PC-3 (cell line): ENCODE results near the gene POLR1E. TPM values are rescaled to one million over a fixed set of nuclear protein-coding genes. Genes with fewer than 3 reads are reported as not detected.
"Not testable (repeated sequence)": the region's sequence is repeated elsewhere in the genome, so short reads cannot be mapped to it uniquely, and the experiment has no call there.

Experiments
- ATAC-seq: fragments of 200-7000 bp; cut with Tn5 transposase; 2 replicates; pipeline ENCODE4 v1.9.1; 2020; ENCODE audit warnings: mild to moderate bottlenecking, moderate library complexity
- BruUV-seq: library from RNA; stranded (reverse); fragments of 400-500 nt; replicated peaks from 2 replicates; lab custom pipeline; 2021; lab: Mats Ljungman, UMichigan
- CTCF ChIA-PET: fragments of 300-600 bp; sonication (Branson Sonifier 250); formaldehyde crosslinking; loops from one replicate; lab custom pipeline; 2022; ENCODE audit warnings: antibody characterized with exemption; lab: Charles Lee
- POLR2A ChIA-PET: fragments of 300-600 bp; sonication (Branson Sonifier 250); formaldehyde crosslinking; loops from one replicate; lab custom pipeline; 2022; ENCODE audit warnings: antibody characterized with exemption; ENCODE audit not compliant: unreplicated experiment; lab: Charles Lee
- DNase-seq: peaks from one replicate; pipeline ENCODE4 v3.0.0-alpha.2; 2015
- H2AFZ ChIP-seq: fragments of 300-600 bp; sonication (generic); 2 replicates; pipeline ENCODE4 v1.6.0; 2016; ENCODE audit warnings: antibody characterized with exemption, low read length
- H3F3A ChIP-seq: fragments of 300-600 bp; sonication (generic); one replicate; pipeline ENCODE4 v1.6.0; 2017; ENCODE audit warnings: antibody characterized with exemption, low read length, control low read depth, mild to moderate bottlenecking; ENCODE audit not compliant: unreplicated experiment
- H3K27ac ChIP-seq: fragments of 300-600 bp; sonication (generic); 2 replicates; pipeline ENCODE4 v1.5.1; 2016; ENCODE audit warnings: mild to moderate bottlenecking, low read length
- H3K27me3 ChIP-seq: fragments of 300-600 bp; sonication (generic); 2 replicates; pipeline ENCODE4 v1.6.1; 2016; ENCODE audit warnings: low read length, mixed read lengths
- H3K36me3 ChIP-seq: fragments of 300-600 bp; sonication (generic); 2 replicates; pipeline ENCODE4 v1.6.1; 2016; ENCODE audit warnings: low read depth, mixed run types, low read length, mixed read lengths
- H3K4me1 ChIP-seq: fragments of 300-600 bp; sonication (generic); 2 replicates; pipeline ENCODE4 v1.5.1; 2016; ENCODE audit warnings: low read length; ENCODE audit not compliant: insufficient read depth
- H3K4me2 ChIP-seq: fragments of 300-600 bp; sonication (generic); 2 replicates; pipeline ENCODE4 v1.6.0; 2016; ENCODE audit warnings: low read length
- H3K4me3 ChIP-seq: fragments of 300-600 bp; sonication (generic); 2 replicates; pipeline ENCODE4 v1.5.1; 2016; ENCODE audit warnings: mild to moderate bottlenecking, low read length, mixed read lengths
- H3K79me2 ChIP-seq: fragments of 300-600 bp; sonication (generic); 2 replicates; pipeline ENCODE4 v1.6.1; 2017; ENCODE audit warnings: low read length, mixed read lengths
- H3K9ac ChIP-seq: fragments of 300-600 bp; sonication (generic); 2 replicates; pipeline ENCODE4 v1.6.0; 2016; ENCODE audit warnings: mild to moderate bottlenecking, low read length
- H3K9me2 ChIP-seq: fragments of 300-600 bp; sonication (generic); replicated peaks from 2 replicates; pipeline ENCODE4 v1.6.1; 2016; ENCODE audit warnings: mixed run types, low read length, mixed read lengths
- H3K9me3 ChIP-seq: fragments of 300-600 bp; sonication (generic); 2 replicates; pipeline ENCODE4 v1.6.1; 2016; ENCODE audit warnings: low read length, mixed read lengths
- H4K20me1 ChIP-seq: fragments of 300-600 bp; sonication (generic); 2 replicates; pipeline ENCODE4 v1.6.1; 2016; ENCODE audit warnings: low read length, mixed read lengths
- EZH2 ChIP-seq: fragments of 300-600 bp; sonication (generic); IDR thresholded peaks from one replicate; pipeline ENCODE4 v1.6.1; 2017; ENCODE audit warnings: antibody characterized with exemption, mild to moderate bottlenecking, low read length; ENCODE audit not compliant: unreplicated experiment
- EZH2phosphoT487 ChIP-seq: fragments of 300-600 bp; sonication (generic); IDR thresholded peaks from 2 replicates; pipeline ENCODE4 v1.6.1; 2018; ENCODE audit warnings: mild to moderate bottlenecking, antibody characterized with exemption, low read length, borderline replicate concordance
- intact Hi-C: fragments of 100-400 bp; cut with micrococcal nuclease; formaldehyde crosslinking; loops from 2 replicates; pipeline ENCODE4 v1.9.0; 2023
- total RNA-seq: library from RNA; depleted of rRNA; stranded (reverse); fragments of >200 nt; gene quantifications from 2 replicates; pipeline ENCODE4 v1.2.3, GENCODE V29; 2014
- TF ChIP-seq, protein P1 (sequence below): fragments of 300-600 bp; sonication (generic); conservative IDR thresholded peaks from 2 replicates; pipeline ENCODE4 v1.5.1; 2017; ENCODE audit warnings: antibody characterized with exemption, low read depth, mild to moderate bottlenecking, low read length

The POLR1E gene
- total RNA-seq, 1 experiment from 2014 or later, result 37.2 TPM

DNA sequence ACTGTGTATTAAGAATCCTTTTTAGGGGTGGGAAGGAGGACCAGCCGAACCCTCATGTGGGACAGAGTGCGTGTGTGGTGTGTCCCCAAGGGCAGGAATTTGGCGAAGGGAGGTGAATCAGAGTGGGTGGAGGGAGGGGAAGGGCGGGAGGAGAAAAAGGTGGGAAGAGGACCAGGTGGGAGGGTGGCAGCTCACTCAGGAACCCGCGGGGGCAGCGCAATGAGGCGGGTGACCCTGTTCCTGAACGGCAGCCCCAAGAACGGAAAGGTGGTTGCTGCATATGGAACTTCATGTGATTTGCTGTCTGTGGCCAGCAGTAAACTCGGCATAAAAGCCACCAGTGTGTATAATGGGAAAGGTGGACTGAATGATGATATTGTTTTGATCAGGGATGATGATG is 8.8 kb upstream of the POLR1E start:
- POLR2A ChIA-PET, result no interaction called here
- no peak overlapping the region for H3K4me3 ChIP-seq

DNA sequence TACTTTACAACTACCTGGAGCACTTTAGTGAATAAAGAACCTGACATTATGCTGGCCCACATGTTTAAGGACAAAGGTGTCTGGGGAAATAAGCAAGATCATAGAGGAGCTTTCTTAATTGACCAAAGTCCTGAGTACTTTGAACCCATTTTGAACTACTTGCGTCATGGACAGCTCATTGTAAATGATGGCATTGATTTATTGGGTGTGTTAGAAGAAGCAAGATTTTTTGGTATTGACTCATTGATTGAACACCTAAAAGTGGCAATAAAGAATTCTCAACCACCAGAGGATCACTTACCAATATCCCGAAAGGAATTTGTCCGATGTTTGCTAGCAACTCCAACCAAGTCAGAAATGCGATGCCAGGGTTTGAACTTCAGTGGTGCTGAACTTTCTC is 8.3 kb upstream of the POLR1E start:
- CTCF ChIA-PET, H3K9ac ChIP-seq, H3K4me3 ChIP-seq, BruUV-seq, H3K27ac ChIP-seq, POLR2A ChIA-PET, H3K36me3 ChIP-seq, H4K20me1 ChIP-seq, H3K27me3 ChIP-seq, H3K4me2 ChIP-seq, H3K79me2 ChIP-seq, H3K9me3 ChIP-seq, intact Hi-C loops, H3K4me1 ChIP-seq, H3F3A ChIP-seq, H3K9me2 ChIP-seq, H2AFZ ChIP-seq, DNase-seq, ATAC-seq: not testable (repeated sequence)

More for the DNA sequence above, 8.8 kb upstream of the POLR1E start:
- Histone ChIP-seq H3K79me2 (no peaks in the 10 kb centered on the region), H3K9me2 (no peaks in the 10 kb centered on the region), H4K20me1 (no peaks in the 10 kb centered on the region), H3K27me3 (no peaks in the 10 kb centered on the region), H3K4me2 (no peak overlapping the region), H2AFZ (no peak overlapping the region), H3K27ac (no peak overlapping the region), H3K36me3 (no peaks in the 10 kb centered on the region), H3K9ac (no peak overlapping the region), H3K4me1 (peaks cover 6% of the 10 kb centered on the region), H3K9me3 (no peaks in the 10 kb centered on the region), H3F3A (no peaks in the 10 kb centered on the region)
- TF ChIP-seq EZH2phosphoT487, result no peak
- TF ChIP-seq, protein P1, sequence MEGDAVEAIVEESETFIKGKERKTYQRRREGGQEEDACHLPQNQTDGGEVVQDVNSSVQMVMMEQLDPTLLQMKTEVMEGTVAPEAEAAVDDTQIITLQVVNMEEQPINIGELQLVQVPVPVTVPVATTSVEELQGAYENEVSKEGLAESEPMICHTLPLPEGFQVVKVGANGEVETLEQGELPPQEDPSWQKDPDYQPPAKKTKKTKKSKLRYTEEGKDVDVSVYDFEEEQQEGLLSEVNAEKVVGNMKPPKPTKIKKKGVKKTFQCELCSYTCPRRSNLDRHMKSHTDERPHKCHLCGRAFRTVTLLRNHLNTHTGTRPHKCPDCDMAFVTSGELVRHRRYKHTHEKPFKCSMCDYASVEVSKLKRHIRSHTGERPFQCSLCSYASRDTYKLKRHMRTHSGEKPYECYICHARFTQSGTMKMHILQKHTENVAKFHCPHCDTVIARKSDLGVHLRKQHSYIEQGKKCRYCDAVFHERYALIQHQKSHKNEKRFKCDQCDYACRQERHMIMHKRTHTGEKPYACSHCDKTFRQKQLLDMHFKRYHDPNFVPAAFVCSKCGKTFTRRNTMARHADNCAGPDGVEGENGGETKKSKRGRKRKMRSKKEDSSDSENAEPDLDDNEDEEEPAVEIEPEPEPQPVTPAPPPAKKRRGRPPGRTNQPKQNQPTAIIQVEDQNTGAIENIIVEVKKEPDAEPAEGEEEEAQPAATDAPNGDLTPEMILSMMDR, result no peak
- no peak for TF ChIP-seq EZH2
- DNase-seq, result no peak
- intact Hi-C loops, result no loop called here
- CTCF ChIA-PET, result no interaction called here
- BruUV-seq, result no TSS peak
- ATAC-seq, result no peak

DNA sequence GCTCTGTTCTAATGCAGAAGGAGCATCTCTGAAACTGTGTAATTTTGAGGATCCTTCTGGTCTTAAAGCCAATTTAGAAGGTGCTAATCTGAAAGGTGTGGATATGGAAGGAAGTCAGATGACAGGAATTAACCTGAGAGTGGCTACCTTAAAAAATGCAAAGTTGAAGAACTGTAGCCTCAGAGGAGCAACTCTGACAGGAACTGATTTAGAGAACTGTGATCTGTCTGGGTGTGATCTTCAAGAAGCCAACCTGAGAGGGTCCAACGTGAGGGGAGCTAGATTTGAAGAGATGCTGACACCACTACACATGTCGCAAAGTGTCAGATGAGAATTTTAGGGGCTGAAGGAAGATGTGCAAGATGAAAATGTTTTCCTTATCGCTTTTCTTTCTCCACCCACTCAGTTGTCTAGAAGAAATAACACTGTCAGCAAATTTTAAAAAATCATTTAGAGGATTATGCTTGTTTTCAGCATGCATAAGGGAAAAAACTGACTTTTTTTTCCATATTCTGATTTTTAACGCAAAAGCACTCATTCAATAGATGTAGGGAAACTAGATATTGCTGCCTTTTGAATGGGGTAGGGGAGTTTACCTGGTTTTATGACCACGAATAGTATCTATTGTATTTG is 7.6 kb upstream of the POLR1E start:
- CTCF ChIA-PET, POLR2A ChIA-PET, H3K27ac ChIP-seq: not testable (repeated sequence)

DNA sequence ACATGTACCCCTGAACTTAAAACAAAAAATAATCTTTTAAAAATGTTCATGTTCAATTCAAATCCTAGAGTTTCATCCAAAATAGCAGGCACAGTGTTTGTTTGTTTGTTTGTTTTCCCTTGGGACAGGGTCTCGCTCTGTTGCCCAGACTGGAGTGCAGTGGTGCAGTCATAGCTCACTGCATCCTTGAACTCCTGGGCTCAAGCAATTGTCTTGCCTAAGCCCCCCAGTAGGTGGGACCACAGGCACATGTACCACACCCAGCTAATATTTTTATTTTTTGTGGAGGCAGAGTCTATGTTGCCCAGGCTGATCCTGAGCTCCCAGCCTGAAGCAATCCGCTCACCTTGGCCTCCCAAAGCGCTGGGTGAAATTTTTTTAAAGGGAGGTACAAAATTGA is 5.0 kb upstream of the POLR1E start:
- TF ChIP-seq, protein P1, result no peak
- no peak for TF ChIP-seq EZH2phosphoT487
- TF ChIP-seq EZH2, result no peak
- H2AFZ ChIP-seq, result no peak overlapping the region
- intact Hi-C loops, result loop anchor here (10.0 kb wide), 2 partner anchors 94 to 424 kb away; partner anchors contain the start of genes FBXO10 and SLC25A51
- H3K4me2 ChIP-seq, result no peak overlapping the region
- H3K4me3 ChIP-seq, result no peak overlapping the region
- no peaks in the 10 kb centered on the region for H3K9me3 ChIP-seq
- no peaks in the 10 kb centered on the region for H4K20me1 ChIP-seq
- DNase-seq, result no peak
- H3K9me2 ChIP-seq, result no peaks in the 10 kb centered on the region
- H3F3A ChIP-seq, result no peaks in the 10 kb centered on the region
- ATAC-seq, result no peak
- H3K4me1 ChIP-seq, result peaks cover 13% of the 10 kb centered on the region; the same call in 1 of the 2 replicates
- no peak overlapping the region for H3K27ac ChIP-seq
- BruUV-seq, result no TSS peak
- no peaks in the 10 kb centered on the region for H3K36me3 ChIP-seq
- CTCF ChIA-PET, result no interaction called here
- POLR2A ChIA-PET, result no interaction called here
- no peak overlapping the region for H3K9ac ChIP-seq
- H3K27me3 ChIP-seq, result no peaks in the 10 kb centered on the region
- H3K79me2 ChIP-seq, result peaks cover under 1% of the 10 kb centered on the region

More for the DNA sequence above, 7.6 kb upstream of the POLR1E start:
- H3F3A ChIP-seq, H3K36me3 ChIP-seq, H3K4me3 ChIP-seq, DNase-seq, BruUV-seq, H4K20me1 ChIP-seq, H3K4me1 ChIP-seq, H3K9me2 ChIP-seq, H3K4me2 ChIP-seq, H3K9ac ChIP-seq, H3K79me2 ChIP-seq, intact Hi-C loops, ATAC-seq, H3K27me3 ChIP-seq, H2AFZ ChIP-seq, H3K9me3 ChIP-seq: not testable (repeated sequence)
